ENCODE data around the gene S100A7. TPM values are rescaled to one million over a fixed set of nuclear protein-coding genes. Genes with fewer than 3 reads are reported as not detected.

Gene S100A7
- total RNA-seq, 1 experiment from 2014 or later: not detected

Other genes starting within 250 kb of the S100A7 start
- not detected in 2 replicates for gene PRR9, start 243.1 kb downstream of the S100A7 start, total RNA-seq (2014; rRNA removed; shearing (Covaris generic))
- gene LORICRIN, start 201.0 kb downstream of the S100A7 start, total RNA-seq (2014; rRNA removed; shearing (Covaris generic)): not detected in 2 replicates
- not detected in 2 replicates for gene PGLYRP3, start 147.7 kb downstream of the S100A7 start, total RNA-seq (2014; rRNA removed; shearing (Covaris generic))
- not detected in 2 replicates for gene PGLYRP4, start 111.8 kb downstream of the S100A7 start, total RNA-seq (2014; rRNA removed; shearing (Covaris generic))
- gene S100A9, start 102.8 kb downstream of the S100A7 start, total RNA-seq (2014; rRNA removed; shearing (Covaris generic)): not detected in 2 replicates
- gene S100A12, start 85.0 kb downstream of the S100A7 start, total RNA-seq (2014; rRNA removed; shearing (Covaris generic)): not detected in 2 replicates
- not detected in 2 replicates for gene S100A8, start 69.6 kb downstream of the S100A7 start, total RNA-seq (2014; rRNA removed; shearing (Covaris generic))
- gene S100A7A, start 44.1 kb downstream of the S100A7 start, total RNA-seq (2014; rRNA removed; shearing (Covaris generic)): not detected in 2 replicates
- gene S100A6, start 75.3 kb upstream of the S100A7 start, total RNA-seq (2014; rRNA removed; shearing (Covaris generic)): 1.3 and 1.4 TPM in 2 replicates
- gene S100A5, start 80.3 kb upstream of the S100A7 start, total RNA-seq (2014; rRNA removed; shearing (Covaris generic)): not detected in 2 replicates
- 17.3 and 18.0 TPM in 2 replicates for gene S100A4, start 85.2 kb upstream of the S100A7 start, total RNA-seq (2014; rRNA removed; shearing (Covaris generic))
- 0.30 and 0.31 TPM in 2 replicates for gene S100A3, start 88.6 kb upstream of the S100A7 start, total RNA-seq (2014; rRNA removed; shearing (Covaris generic))
- 0.94 TPM in 1 of 2 replicates, not detected in the other for gene S100A2, start 105.2 kb upstream of the S100A7 start, total RNA-seq (2014; rRNA removed; shearing (Covaris generic))
- 34.5 and 89.0 TPM in 2 replicates for gene S100A16, start 152.5 kb upstream of the S100A7 start, total RNA-seq (2014; rRNA removed; shearing (Covaris generic))
- gene S100A14, start 155.7 kb upstream of the S100A7 start, total RNA-seq (2014; rRNA removed; shearing (Covaris generic)): 1.8 and 2.0 TPM in 2 replicates
- 80.8 and 93.2 TPM in 2 replicates for gene S100A13, start 166.9 kb upstream of the S100A7 start, total RNA-seq (2014; rRNA removed; shearing (Covaris generic))
- gene S100A1, start 167.8 kb upstream of the S100A7 start, total RNA-seq (2014; rRNA removed; shearing (Covaris generic)): 0.63 and 0.80 TPM in 2 replicates
- 63.8 and 67.0 TPM in 2 replicates for gene CHTOP, start 173.4 kb upstream of the S100A7 start, total RNA-seq (2014; rRNA removed; shearing (Covaris generic))
- gene SNAPIN, start 198.1 kb upstream of the S100A7 start, total RNA-seq (2014; rRNA removed; shearing (Covaris generic)): 48.3 and 48.5 TPM in 2 replicates
- gene ILF2, start 210.3 kb upstream of the S100A7 start, total RNA-seq (2014; rRNA removed; shearing (Covaris generic)): 624 and 716 TPM in 2 replicates
- 8.7 and 10.7 TPM in 2 replicates for gene NPR1, start 218.0 kb upstream of the S100A7 start, total RNA-seq (2014; rRNA removed; shearing (Covaris generic))